GM19463 (cell line): ENCODE results near the gene SART1.
"Not testable (repeated sequence)": the region's sequence is repeated elsewhere in the genome, so short reads cannot be mapped to it uniquely, and the experiment has no call there.

ENCODE experiments used
- ATAC-seq: cut with Tn5 transposase; IDR thresholded peaks from one replicate; pipeline ENCODE4 v1.9.1; 2021; ENCODE audit warnings: mild to moderate bottlenecking, moderate library complexity; ENCODE audit not compliant: unreplicated experiment

SART1 gene

DNA sequence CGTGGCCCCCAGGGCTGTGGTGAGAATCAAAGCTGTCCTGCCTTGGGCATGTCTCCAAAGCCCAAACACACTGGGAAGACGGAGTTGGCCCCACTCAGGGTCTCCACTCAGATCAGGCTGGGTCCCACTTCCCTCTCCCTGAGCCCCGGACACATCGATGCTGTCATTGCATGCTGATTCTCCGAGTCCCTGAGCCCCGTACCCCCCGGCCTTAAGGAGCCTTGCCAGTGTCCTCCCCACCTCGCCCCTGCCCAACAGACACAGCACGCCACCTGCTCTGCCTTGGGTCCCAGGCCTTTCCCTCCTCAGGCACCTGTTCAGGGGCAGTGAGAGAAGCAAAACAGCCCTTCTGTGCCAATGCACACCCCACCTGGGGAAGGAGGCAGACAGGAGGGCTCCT lies 25.8 kb downstream of the SART1 start:
- no peak for ATAC-seq

DNA sequence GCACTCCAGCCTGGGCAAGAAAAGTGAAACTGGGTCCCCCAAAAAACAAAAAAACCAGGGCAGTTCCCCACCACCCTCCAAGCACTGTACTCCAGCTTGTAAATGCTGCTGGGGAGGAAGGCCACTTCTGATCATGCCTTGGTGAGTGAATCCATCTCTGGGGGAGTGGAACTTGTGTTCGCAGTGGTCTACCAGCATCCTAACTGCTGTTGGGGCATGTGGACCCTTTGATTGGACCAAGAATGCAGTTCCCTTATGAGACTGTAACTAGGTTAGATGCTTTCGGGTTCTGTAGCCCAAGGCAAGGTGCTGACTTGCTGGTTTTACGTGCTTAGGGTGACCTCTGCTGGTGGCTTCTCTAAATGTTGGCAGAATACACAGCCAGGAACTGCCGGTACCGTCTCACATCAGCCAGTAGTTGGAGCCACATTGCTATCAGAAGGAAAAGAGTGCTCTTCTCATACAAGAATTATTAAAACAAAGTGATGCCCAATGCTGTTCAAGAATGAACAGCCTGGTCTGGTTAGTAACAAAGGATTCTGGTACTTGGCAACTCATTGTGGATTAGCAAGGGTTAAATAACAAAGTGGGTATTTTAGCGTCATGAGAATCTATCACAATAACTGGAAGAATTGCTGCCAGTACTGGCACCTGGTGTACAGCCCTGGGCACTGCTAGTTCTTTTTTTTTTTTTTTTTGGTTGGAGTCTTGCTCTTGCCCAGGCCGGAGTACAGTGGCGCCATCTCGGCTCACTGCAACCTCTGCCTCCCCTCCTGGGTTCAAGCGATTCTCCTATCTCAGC lies 27.5 kb downstream of the SART1 start:
- ATAC-seq, result peak; percentile 92

DNA sequence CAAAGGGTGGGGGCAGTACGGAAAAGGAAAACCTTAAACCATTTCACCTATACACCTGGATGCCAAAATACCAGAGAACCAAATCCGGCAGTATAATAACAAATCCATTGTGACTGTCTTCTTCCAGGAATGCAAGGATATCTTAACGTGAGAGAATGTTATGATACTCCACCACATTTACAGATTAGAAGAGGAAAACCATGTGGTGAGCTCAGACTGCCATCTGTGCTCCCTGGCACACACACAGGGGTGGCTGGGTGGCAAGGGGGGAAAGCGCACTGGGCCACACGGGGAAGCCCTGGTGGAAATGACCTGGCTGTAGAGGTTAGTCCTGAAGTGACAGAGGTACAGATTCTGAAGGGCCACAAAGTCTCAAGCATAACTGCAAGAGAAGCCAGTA lies 30.5 kb downstream of the SART1 start:
- ATAC-seq, result no peak

DNA sequence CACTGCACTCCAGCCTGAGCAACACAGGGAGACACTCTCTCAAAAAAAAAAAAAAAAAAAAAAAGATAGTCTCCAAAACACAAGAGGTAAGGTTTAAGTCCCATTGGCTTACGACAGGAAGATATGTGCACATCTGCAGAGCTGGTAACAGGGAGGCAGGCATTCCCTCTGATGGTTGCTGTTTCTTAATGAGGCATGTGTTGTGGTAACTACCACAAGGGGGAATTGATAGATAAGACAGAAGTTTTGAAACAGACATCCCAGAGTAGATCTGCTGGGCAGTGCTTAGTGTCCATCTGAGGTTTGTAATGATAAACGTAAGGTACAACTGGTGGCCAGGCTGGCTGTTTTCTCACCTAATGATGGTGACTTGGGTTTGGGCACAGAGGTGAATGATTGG lies 35.8 kb downstream of the SART1 start:
- ATAC-seq, result no peak

DNA sequence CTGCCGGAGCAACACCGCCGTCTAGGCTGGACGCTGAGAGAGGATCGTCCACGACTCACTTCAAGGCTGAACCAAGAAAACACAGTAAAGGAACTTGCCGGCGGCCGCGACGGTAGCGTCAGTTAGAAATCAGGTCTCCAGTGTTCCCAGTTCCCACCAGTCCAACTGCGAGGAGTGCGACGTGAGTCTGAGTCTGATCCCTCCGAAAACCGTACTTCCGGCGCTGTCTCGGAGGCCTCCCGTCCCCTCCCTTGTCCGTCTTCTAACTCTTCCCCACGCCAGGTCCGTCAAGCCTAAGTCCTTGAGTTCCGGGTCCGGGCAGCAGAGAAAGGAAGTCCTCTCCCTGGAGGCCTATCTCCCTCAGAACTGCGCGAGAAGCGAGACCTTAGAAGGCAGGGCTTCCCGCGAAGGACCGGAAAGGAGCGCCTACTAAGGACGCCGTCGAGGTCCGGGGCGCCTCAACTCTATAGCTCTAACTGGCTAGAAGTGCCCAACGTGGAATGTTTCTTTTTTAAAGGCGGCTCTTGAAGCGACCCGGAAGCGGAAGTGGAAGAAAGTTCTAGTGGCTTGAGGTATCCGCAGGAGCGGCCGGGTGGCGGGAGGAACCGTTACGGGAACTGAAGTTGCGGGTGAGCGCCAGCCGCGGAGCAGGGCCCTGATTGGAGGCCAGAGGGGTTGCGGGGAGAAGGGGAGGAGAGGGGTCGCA lies 40.6 kb downstream of the SART1 start, which contains the start of the genes BANF1 and EIF1AD:
BANF1 (plus strand) TSS at position 562 of the 706 bp plus-strand sequence. CDS start 748 bp downstream, outside the sequence.
EIF1AD (minus strand) TSS at position 216 of the 706 bp plus-strand sequence. CDS start 1,768 bp downstream, outside the sequence.
- peak; percentile 84 for ATAC-seq

DNA sequence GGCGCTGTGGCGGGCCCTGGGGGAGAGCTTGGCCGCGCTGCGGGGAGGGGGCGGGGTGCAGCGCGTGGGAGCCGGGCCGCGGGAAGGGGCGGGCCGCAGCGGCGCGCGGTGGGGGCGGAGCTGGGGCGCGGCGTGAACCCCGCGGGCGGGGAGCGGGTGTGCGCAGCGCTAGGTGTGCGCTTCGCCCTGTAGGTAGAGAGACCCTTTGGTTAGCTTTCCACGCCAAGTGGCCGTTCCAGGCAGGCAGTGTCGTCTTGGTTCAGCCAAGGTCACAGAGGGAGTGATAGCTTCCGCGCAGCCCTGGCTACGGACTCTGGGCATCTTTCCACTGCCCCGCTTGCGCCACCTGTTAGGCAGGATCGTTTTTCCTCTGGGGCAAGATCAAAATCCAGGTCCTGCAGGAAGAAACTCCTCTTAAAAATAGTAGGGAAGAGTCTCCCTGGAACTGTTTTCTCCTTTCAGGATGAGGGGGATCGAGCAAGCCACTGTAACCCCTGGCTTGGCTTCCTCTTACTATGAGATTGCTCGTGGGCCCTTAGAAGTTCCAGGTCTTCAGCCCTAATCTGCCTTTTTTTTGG lies 41.2 kb downstream of the SART1 start:
- peak; percentile 46 for ATAC-seq

DNA sequence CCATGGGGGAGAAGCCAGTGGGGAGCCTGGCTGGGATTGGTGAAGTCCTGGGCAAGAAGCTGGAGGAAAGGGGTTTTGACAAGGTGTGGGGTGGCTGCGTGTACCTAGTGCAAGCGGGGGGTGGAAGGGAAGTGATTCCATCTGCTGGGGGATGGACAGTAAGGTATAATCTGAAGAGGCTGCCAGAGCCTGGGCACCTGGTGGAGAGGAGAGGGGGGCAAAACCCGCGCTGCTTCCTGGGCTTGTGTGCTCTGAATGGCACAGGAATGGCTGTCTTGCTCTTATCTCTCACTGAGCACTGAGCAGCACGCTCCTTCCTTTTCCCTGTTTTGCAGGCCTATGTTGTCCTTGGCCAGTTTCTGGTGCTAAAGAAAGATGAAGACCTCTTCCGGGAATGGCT lies 41.8 kb downstream of the SART1 start:
- no peak for ATAC-seq

DNA sequence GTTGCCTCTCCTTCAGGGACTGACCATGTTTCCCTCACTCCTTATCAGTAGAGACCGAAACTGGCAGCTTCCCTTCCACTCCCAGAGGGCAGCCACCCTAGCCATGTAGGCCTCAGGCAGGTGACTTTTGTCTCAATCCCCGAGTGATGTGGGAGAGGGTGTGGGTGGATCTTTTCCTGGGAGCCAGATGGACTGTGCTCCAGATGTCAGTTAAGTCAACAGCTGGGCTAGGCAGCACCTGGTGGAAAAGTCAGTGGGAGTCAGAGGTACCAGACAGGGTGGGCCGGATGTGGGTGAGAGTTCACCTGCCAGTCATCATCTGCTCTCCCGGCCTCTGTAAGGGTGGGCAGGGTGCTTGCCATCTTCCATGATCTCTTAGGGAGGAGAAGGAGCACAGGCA lies 42.7 kb downstream of the SART1 start:
- ATAC-seq, result no peak

DNA sequence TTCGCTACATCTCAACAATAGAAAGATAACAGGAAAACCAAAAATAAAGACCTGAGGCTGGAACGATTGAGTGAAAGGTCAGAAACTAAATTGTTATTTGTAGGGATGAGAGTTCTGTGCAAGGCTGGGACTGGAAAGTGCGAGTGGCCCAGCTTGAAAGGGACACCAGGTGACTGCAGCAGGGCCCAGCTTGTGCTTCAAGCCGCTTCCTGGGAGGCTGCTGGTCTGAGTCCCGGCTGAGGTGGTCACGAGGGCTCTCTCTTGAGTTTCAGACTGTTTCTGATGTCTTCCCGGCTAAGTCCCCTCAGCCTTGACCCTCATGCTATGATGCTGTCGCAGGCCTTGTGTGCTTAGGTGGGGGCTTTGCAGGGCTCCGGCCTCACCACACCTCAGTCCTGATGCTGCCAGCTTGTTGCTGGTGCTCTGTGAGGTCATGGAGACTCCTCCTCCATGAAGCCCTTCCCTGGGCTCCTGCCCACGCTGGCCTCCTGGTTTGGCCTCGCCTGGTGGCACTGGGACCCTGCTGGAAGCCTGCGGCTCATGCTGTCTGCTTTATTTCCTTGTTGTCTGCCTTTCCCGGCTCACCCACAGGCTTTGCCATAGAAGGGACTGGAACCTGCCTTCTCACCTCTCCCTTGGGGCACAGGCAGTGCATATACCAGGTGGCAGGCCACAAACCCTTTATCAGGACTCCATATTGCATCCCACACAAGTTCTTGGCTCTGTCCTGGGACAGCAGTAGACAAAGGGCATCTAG lies 44.8 kb downstream of the SART1 start:
- ATAC-seq, result no peak

DNA sequence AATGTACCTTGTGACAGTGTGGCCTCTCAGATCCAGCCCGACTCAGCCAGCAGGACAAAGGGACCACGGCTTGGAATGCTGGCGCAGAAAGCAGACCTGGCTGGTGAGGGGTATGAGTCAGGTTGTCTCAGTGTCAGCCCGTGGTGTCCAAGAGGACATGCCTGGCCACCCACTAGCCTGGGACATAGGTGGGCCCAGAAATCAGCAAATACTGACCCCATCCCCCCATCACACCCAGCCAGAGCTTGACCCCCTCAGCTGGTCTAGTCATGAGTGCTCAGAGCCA lies 45.3 kb downstream of the SART1 start:
- ATAC-seq, result no peak

DNA sequence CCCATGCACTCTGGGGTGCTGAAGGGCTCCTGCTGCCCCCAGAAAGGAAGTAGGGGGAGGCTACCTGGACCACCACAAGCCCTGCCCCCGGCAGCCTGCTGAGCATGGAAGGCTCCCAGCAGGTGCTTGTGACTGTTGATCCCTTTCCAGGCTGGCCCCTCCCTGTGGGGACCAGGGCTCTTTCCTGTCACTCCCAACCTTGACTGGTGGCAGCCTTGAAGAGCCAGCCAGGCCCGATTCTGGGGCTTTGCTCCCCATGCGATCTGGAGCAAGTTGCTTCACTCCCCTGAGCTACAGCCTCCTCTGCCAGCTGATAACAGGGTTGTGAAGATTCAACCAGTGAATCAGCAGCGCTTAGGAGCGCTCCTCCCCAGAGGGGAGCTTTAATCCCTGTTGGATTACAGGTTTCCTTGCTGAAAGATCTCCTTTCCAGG lies 45.7 kb downstream of the SART1 start:
- no peak for ATAC-seq

DNA sequence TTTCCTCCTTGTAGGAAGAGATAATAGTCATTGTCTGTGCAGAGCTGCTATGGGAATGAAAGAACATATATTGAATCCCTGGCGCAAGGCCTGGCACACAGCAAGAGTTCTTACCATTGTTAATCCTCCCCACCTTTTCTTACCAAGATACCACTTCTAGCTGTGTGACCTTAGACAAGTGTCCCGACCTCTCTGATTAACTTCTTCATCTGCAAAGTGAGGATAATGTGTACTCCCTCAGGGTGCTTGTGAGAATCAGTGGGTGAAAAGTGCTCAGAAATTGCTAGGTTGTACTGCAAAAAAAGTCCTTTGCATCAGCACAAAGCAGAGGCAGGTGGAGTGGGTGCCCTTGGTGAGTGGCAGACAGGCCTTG lies 46.5 kb downstream of the SART1 start:
- ATAC-seq, result no peak

DNA sequence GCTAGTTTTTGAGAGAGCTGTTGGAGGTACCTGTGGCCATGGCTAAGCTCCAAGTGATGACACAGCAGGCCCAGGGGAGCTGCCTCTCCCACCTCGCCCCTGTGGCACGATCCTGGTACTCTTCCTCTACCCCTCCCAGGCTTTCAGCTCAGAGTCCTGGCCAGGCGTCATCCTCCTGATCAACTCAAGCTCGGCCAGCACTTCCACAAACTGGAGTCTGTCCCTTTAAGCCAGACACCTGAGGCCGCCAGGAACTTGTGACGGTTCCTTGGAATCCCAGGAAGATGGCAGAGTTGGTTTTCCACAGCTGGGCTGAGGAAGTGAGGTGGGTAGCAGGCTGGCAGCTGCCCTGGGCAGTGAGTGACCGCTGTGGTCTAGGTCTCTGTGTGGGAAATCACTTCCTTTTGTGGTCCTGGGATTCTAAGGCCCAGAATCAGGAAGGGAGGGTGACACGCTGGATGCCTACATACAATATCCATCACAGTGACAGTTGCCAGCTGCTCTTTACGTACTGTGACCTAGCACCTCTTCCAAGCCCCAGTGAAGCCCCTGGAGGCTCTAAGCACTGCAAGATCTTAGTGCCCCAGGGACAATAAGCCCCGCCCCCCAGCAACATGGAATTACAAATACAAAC lies 47.1 kb downstream of the SART1 start:
- no peak for ATAC-seq

DNA sequence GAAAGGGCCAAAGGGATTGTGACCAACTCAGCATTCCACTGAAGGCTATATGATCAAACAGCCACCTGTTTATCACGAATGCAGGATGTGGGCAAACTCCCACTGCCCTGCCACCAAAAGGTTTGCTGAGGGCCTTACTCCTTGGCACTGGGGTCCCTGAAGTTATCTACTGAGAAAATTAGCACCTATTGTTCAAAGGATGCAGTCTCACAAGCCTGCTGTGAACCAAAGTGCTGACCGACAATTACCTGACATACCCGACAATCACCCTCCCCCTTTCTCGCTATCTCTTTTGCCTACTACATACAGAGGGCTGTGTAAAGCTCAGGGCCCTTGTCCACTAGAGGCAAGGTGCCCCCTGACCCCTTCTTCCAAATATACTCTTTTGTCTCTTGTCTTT lies 48.5 kb downstream of the SART1 start:
- not testable (repeated sequence) for ATAC-seq

DNA sequence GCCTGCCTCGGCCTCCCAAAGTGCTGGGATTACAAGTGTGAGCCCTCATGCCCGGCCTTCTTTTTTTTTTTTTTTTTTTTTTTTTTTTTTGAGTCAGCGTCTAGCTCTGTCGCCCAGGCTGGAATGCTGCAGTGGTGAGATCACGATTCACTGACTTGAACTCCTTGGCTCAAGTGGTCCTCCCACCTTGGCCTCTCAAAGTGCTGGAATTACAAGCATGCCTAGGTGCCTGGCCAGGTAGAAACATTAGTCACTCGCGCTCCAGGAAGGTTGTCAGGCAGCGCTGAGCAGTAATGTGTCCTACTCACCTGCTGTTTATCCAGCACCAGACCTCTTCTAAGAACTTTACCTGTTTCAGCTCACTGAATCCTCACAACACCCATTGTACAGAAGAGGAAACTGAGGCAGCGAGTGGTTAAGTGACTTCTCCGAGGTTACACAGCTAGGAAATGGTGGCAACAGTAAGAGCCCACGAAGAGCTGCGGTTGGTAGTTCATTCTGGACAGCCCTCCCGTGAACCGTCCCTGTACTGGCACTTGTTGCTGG lies 49.8 kb downstream of the SART1 start:
- ATAC-seq, result no peak

DNA sequence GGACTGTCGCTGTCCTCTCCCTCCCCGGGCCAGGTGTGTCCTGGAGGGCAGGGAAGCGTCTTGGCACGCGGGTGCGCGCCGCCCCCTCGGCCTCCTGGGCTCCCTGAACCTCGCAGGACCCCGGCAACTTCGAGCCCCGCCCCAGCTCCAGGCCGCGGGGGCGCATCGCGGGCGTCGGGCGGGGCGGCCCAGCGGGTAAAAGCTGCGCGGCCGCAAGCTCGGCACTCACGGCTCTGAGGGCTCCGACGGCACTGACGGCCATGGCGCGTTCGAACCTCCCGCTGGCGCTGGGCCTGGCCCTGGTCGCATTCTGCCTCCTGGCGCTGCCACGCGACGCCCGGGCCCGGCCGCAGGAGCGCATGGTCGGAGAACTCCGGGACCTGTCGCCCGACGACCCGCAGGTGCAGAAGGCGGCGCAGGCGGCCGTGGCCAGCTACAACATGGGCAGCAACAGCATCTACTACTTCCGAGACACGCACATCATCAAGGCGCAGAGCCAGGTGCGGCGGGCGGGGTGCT lies 50.3 kb downstream of the SART1 start, which contains the start of gene CST6:
CST6 (plus strand) TSS at position 224 of the 519 bp plus-strand sequence; CDS start at position 261, 37 bp downstream.
- ATAC-seq, result no peak

DNA sequence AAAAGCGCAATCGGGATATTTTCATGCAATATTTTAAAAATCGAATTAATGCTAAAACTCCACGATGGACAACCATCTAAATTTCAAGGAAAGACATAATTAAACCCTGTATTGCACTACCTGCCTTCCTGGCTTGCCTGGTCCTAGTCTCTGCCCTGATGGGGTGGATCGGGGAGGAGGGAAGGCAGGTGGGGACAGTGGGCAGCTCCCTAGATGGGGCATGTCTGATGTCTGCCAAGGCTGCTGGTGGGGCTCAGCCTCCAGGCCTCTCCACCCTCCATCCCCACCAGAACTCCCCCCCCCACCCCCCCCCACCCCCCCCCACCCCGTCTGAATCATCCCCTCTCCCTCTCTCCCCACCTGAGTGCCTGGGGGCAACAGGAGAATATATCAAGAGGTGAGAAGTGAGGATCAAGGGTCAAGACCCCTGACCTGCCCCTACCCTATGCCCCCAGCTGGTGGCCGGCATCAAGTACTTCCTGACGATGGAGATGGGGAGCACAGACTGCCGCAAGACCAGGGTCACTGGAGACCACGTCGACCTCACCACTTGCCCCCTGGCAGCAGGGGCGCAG lies 50.9 kb downstream of the SART1 start:
- ATAC-seq, result no peak

DNA sequence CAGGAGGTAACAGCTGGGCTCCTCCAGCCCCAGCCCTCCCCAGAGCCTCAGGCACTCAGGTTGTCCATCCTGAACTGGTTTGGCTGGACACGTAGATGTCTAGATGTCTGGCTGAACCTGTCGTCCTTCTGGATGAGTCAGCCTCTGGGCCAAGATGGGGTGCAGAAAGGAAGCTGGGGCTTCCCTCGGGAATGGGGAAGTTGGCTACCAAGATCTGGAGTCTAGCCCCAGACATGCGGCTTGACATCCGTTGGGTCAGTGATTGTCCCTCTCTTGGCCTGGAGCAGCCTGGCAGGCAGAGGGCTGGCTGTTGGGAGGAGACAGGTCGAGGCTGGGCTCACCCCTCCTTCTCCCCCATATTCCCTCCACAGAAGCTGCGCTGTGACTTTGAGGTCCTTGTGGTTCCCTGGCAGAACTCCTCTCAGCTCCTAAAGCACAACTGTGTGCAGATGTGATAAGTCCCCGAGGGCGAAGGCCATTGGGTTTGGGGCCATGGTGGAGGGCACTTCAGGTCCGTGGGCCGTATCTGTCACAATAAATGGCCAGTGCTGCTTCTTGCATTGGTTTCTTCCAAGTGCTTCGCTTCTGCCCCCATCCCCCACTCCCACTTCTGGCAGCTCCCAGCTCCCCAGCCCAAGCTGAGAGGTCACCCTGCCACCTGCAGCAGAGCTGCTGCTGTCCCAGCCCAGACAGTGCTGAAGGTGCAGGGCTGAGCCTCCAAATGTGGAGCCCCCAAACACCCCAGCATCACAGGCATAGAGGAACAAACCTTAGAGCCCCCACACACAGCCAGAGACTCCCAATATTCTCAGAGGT lies 51.6 kb downstream of the SART1 start:
- no peak for ATAC-seq

DNA sequence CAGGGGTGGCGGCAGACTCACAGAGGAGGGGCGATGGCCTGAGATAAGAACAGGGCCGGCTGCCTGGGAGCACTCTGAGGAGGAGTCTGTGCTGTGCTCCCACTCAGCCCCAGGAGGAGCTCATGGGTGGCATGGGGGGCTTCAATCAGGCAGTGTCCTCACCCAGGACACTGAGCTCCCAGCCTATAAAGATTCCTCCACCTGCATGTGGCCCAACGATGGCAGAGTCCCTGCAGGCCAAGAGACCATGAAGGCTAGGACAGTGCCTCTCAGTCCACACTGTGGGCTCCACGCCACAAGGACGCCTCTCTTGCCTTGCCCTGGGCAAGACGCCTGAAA lies 52.2 kb downstream of the SART1 start:
- ATAC-seq, result no peak
